GM12891 (cell line): Measurements from ENCODE around the gene CHRM1.

Source experiments
- DNase-seq: peaks from one replicate; pipeline ENCODE4 v3.0.0; 2011; ENCODE audit warnings: low spot score; ENCODE audit not compliant: insufficient read length
- FAIRE-seq: peaks from 2 replicates; lab custom pipeline; 2011; peaks lifted over from hg19 to GRCh38; lab: Jason Lieb, UNC
- PAX5 ChIP-seq: IDR thresholded peaks from 2 replicates; pipeline ENCODE4 v1.6.1; 2011; ENCODE audit warnings: low read length, moderate library complexity, mild to moderate bottlenecking; ENCODE audit not compliant: insufficient read depth, severe bottlenecking
- POLR2A ChIP-seq: IDR thresholded peaks from 2 replicates; pipeline ENCODE4 v1.6.1; 2011; ENCODE audit warnings: low read depth, low read length, control low read depth
- POLR2AphosphoS5 ChIP-seq: IDR thresholded peaks from 2 replicates; pipeline ENCODE4 v1.6.1; 2011; ENCODE audit warnings: low read depth, low read length, control low read depth
- POU2F2 ChIP-seq: IDR thresholded peaks from 2 replicates; pipeline ENCODE4 v1.6.1; 2011; ENCODE audit warnings: low read depth, mild to moderate bottlenecking, control low read depth, low read length, moderate library complexity
- SPI1 ChIP-seq: IDR thresholded peaks from 2 replicates; pipeline ENCODE4 v1.6.1; 2011; ENCODE audit warnings: low read depth, low read length, control low read depth
- TAF1 ChIP-seq: IDR thresholded peaks from 2 replicates; pipeline ENCODE4 v1.6.1; 2011; ENCODE audit warnings: low read depth, low read length, control low read depth

CHRM1 gene

GRCh38 chr11:62905296-62905695, 15.9 kb downstream of the CHRM1 start:
- TF ChIP-seq SPI1 (no peak), POLR2A (no peak), PAX5 (no peak), TAF1 (no peak), POLR2AphosphoS5 (no peak), POU2F2 (no peak)
- FAIRE-seq = peak; percentile 31
- DNase-seq = no peak

- DNase-seq (no peak), FAIRE-seq (no peak)
- TF ChIP-seq PAX5 (no peak), SPI1 (0 out of 2 replicates have a peak, but pooled peaks have one; percentile 7), POLR2A (no peak)
Observed at GRCh38 chr11:62902932-62903331, 18.2 kb downstream of the CHRM1 start.

- no peak for DNase-seq
- TF ChIP-seq SPI1 = no peak
- no peak for TF ChIP-seq POLR2A
- TF ChIP-seq POLR2AphosphoS5 = no peak
- TF ChIP-seq PAX5 = no peak
- TF ChIP-seq POU2F2 = no peak
- TF ChIP-seq TAF1 = no peak
- FAIRE-seq = no peak
Observed at GRCh38 chr11:62898027-62898426, 23.1 kb downstream of the CHRM1 start.

GRCh38 chr11:62897311-62897710, 23.9 kb downstream of the CHRM1 start:
- FAIRE-seq (no peak), DNase-seq (no peak)
- TF ChIP-seq POLR2A = no peak
- no peak for TF ChIP-seq TAF1
- no peak for TF ChIP-seq SPI1
- no peak for TF ChIP-seq POLR2AphosphoS5
- TF ChIP-seq PAX5 = no peak
- TF ChIP-seq POU2F2 = no peak

- FAIRE-seq (no peak), DNase-seq (no peak)
- no peak for TF ChIP-seq POU2F2
- TF ChIP-seq SPI1 = no peak
- TF ChIP-seq PAX5 = no peak
- no peak for TF ChIP-seq POLR2A
- no peak for TF ChIP-seq TAF1
- no peak for TF ChIP-seq POLR2AphosphoS5
Observed at GRCh38 chr11:62896049-62896448, 25.1 kb downstream of the CHRM1 start.

GRCh38 chr11:62895501-62895900, 25.7 kb downstream of the CHRM1 start:
- FAIRE-seq (no peak), DNase-seq (no peak)
- no peak for TF ChIP-seq POLR2A

- no peak for TF ChIP-seq POU2F2
- TF ChIP-seq SPI1 = no peak
- TF ChIP-seq PAX5 = no peak
- TF ChIP-seq POLR2AphosphoS5 = no peak
- FAIRE-seq = no peak
- DNase-seq = no peak
Observed at GRCh38 chr11:62892077-62892922, 28.9 kb downstream of the CHRM1 start.

GRCh38 chr11:62889484-62890437, 31.4 kb downstream of the CHRM1 start:
- TF ChIP-seq PAX5 = no peak
- TF ChIP-seq POLR2AphosphoS5 = peak; percentile 93
- TF ChIP-seq POU2F2 = peak; percentile 49; the same call in 1 of the 2 replicates
- TF ChIP-seq POLR2A = peak; percentile 81
- no peak for TF ChIP-seq TAF1
- FAIRE-seq (no peak), DNase-seq (no peak)

- DNase-seq (no peak), FAIRE-seq (no peak)
- TF ChIP-seq SPI1 = no peak
- TF ChIP-seq TAF1 = no peak
- no peak for TF ChIP-seq PAX5
Observed at GRCh38 chr11:62889126-62889483, 32.1 kb downstream of the CHRM1 start.
